ENCODE measurements around the gene LAMB4.
A peak's percentile ranks its signal among the peaks of the same experiment; 100 is the strongest.

LAMB4 gene, protein sequence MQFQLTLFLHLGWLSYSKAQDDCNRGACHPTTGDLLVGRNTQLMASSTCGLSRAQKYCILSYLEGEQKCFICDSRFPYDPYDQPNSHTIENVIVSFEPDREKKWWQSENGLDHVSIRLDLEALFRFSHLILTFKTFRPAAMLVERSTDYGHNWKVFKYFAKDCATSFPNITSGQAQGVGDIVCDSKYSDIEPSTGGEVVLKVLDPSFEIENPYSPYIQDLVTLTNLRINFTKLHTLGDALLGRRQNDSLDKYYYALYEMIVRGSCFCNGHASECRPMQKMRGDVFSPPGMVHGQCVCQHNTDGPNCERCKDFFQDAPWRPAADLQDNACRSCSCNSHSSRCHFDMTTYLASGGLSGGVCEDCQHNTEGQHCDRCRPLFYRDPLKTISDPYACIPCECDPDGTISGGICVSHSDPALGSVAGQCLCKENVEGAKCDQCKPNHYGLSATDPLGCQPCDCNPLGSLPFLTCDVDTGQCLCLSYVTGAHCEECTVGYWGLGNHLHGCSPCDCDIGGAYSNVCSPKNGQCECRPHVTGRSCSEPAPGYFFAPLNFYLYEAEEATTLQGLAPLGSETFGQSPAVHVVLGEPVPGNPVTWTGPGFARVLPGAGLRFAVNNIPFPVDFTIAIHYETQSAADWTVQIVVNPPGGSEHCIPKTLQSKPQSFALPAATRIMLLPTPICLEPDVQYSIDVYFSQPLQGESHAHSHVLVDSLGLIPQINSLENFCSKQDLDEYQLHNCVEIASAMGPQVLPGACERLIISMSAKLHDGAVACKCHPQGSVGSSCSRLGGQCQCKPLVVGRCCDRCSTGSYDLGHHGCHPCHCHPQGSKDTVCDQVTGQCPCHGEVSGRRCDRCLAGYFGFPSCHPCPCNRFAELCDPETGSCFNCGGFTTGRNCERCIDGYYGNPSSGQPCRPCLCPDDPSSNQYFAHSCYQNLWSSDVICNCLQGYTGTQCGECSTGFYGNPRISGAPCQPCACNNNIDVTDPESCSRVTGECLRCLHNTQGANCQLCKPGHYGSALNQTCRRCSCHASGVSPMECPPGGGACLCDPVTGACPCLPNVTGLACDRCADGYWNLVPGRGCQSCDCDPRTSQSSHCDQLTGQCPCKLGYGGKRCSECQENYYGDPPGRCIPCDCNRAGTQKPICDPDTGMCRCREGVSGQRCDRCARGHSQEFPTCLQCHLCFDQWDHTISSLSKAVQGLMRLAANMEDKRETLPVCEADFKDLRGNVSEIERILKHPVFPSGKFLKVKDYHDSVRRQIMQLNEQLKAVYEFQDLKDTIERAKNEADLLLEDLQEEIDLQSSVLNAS (N-terminal part only)

DNA sequence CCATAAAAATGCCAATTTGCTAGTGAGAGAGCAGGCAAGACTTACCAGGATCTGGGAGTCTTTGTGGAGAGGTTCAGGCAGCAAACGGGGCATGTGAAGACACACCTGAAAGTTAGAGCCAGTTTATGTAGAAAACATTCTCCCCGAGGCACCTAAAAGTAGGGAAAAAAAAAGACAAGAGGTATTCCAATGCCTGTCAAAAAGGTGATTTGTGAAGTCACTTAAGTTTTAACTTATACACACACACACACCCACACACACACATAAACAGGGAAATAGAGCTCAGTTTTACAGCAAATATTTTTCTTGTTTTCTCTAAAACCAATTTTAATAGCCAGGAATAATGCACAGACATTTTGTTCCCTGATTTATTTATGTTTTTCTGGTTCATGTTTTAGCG is at the start of gene LAMB4:
Gene LAMB4 (minus strand): TSS at position 101 of the 400 bp plus-strand sequence. CDS start 7,197 bp downstream, outside the sequence.
- no peak for DNase-seq

DNA sequence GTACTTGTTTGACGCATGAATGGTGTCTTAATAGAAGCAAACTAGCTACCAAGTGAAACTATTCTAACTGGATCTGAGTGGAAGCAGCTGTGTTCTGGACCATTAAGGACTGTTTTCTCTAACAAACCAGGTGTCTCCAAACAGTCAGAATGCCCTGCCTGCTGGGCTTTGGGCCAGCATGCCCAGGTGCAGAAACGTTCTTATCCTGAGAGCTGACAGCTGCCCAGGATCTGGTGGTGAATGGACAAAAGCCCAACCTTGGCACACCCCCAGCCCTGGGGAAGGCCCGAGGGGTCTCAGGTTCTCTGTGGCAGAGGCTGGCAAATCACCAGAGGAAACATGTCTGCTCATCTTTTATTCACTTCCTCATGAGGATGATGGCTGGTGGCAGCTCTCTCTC is 48.2 kb upstream of the LAMB4 start:
- no peak for DNase-seq

DNA sequence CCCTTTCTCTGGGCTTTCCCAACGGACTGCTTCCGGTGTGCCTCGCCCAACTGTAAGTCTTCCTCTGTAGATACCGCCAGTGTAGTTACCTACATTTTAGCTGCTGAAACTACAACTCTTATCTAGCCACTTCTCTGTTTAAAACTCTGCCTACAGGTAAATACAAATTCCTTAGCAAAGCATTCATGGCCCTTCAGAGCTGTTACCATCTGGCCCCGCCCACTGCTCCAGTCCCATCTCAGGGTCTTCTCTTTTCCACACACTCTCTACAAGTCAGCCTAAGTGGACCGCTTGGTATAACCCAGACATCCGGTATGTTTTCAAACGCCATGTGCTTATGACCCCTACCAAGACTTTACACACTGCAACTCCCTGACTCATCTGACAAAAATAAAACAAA is 41.0 kb upstream of the LAMB4 start:
- DNase-seq = no peak

DNA sequence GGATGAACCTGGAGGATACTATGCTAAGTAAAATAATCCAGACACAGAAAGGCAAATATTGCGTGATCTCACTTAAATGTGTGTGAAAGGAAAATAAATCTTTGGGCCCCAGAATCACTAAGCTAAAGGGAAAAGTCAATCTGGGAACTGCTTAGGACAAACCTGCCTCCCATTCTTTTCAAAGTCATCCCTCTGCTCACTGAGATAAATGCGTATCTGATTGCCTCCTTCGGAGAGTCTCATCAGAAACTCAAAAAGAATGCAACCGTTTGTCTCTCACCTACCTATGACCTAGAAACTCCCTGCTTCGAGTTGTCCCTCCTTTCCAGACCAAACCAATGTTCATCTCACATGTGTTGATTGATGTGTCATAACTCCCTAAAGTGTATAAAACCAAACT is 40.1 kb upstream of the LAMB4 start:
- DNase-seq = no peak

DNA sequence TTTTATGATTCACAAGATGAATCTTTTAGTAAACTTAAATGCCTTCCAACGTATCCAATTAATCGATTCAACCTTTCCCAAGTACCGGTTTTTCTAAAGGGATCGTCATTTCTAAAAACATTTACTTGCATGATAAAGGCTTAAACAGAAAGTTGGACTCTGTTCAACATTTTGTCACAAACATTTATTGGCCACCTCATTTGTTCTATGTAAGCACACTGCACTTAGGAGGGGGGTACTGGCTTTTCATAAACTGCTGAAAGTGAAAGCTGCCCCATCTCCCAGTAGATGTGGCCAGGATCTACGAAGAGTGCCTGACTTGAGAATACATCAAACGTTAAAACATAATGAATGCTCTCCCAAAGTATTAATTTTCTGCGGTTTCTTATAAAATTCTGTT is 37.3 kb upstream of the LAMB4 start:
- DNase-seq = no peak

DNA sequence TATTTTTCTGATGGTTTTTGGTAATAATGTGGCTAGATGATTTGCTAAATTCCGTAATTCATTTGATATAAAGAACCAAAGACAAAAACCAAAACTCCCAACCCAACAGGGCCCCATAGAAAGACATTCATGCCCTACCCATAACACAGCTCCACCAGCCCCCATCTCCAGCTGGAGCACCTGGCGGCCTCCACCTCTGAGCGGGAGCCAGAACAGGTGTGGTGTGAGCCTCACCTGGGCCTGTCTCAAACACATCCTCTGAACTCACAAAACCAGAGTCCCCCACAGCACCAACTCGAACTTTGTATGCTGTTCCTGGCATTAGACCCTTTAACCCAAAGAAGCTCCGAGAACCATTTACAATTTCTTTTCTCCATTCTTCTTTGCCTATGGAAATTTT is 36.5 kb upstream of the LAMB4 start:
- no peak for DNase-seq

DNA sequence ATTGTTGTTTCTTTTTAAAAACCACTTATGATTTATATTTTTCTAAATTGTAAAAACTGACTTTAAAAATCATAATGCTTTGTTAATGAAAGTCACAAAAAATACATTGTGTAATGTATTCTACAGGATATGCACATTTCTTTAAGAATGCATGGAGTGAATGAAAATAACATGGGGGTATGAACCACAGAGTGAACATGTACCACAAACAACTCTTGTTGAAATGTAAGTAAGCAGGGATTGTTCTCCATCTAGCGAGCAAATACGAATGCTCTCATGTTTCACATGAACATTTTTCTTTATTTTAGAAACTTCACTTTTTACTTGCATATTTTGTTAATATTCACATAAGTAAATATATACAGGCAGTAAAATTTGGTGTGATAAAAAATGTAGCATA is 35.6 kb upstream of the LAMB4 start:
- no peak for DNase-seq

DNA sequence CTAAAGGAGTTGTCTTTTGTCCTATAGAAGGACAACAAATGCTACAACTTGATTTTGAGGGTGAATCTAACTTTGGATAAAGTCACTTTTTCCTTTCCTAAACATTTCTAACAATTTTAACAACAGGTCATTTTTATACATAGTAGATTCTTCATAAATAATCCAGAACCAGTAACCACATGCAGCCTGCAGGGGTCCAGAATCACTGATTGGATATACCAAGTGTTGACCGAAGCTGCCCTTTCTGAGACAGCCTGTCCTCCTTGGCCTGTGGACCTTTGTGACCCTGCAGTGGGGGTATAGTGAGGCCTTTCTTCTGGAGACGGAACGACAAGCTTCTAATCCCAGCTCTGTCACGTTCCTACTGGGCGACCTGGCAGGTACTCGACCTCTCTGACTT is 34.8 kb upstream of the LAMB4 start:
- no peak for DNase-seq

DNA sequence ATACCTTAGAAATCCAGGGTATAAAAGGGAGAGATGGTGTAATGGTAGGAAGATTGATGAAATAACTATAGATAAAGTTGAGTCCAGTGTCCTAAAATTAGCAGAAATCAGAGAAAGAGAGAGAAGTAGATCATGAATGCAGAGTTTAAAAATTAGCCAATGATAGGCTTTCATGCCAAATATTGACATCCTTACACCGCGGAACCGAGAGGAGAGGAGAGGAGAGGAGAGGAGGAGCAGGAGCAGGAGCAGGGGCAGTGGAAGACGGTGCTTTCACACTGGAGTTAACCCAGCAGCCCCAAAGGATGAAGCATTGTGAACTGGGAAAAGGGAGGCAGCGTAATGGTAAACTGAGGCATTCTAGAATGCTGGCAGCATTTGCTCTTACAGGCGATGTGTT is 34.2 kb upstream of the LAMB4 start:
- DNase-seq = no peak

DNA sequence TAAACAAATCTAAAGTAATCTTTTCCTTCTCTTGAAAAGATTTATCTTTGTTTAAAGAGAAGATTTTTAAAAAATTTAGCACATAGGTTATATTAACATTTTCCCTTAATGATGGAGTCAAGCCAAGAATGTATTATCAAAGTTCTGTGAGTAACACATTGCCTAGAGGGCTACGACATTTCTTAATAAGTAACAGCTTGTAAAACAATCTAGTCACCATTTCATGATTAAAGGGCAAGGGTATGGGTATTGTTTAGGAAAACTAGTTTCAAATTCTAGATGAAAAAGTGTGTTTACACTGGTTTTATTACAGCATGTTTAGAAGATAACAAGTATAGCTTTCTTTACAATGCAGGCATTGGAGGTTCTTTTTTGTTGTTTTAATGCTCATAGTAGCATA is 28.6 kb upstream of the LAMB4 start:
- no peak for DNase-seq

DNA sequence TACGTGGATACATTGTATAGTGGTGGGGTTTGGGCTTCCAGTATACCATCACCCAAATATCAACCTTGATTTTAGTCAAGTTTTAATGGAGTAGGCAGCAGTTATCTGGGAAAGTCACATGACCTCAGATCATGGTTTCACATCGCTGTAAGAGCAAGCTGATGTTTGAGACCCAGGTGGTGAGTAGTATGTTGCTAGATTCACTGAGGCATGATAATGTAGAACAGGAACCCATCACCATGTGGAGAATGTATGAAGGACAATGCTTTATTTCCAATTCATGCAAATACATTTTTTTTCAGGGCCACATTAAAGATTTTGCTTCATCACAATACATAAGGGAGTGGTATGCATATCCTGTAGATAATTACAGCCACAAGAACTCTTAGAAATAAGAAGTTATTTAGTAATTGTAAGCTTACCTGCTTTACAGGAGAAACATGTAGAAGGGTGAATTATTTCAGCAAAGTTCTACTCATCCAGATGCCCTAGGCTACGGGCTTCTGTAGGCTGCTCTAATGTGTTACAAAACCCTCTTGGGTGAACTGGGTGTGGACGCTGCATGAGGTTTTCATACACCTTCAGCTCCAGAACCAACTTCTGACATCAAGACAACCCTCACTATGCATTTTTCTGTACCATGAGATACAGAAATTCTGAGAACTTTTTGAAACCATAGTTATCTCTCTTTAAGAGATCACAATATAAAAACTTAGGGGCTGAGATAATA is 27.6 kb upstream of the LAMB4 start:
- DNase-seq = no peak

DNA sequence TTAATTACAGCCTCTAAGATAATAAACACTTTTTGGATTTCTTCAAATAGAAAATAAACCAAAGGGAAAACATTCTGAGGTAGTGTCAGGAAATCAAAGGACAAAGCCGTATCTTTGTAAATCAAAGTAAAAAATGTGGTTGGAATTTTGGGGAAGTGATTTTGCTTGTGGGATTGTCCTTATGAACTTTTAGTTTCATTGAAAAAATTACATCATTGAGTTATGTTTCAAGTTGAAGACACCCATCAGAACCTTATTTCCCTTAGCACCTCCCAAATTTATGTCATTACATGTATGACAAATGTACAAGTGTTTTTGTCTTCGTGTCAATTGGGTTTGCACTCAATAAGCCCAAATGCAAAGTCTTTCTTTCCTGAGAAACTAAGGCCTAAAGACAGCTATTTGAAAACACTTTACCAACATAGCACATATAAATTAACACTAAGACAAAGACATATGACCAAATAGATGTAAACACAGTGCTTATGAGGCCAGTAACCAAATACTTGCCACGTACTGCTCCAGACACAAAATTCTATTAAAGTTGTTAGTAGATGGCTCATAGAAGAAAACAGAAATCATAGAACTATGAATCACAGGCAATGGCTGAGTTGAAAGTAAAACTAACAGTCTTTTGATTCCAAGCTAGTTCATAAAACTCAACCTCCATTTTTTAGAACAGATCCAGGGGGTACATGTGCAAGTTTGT is 26.9 kb upstream of the LAMB4 start:
- DNase-seq = no peak

DNA sequence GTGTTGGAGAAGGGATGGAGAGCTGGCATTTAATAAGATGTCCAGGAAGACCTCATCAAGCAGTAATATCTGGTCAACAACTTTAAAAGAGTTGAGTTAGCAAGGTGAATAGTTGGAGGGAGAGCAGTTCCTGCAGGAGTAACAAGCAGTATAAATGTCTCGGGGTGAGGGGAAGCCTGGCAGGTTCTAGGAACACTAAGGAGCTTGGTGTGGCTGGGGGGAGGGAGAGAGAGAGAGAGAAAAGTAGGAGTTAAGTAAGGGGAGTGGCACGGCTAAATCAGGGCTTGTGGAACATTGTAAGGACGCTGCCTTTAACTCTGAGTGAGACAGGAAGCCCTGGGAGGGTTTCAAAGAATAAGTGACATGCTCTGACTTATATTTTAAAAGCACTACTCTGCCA is 22.0 kb upstream of the LAMB4 start:
- no peak for DNase-seq

DNA sequence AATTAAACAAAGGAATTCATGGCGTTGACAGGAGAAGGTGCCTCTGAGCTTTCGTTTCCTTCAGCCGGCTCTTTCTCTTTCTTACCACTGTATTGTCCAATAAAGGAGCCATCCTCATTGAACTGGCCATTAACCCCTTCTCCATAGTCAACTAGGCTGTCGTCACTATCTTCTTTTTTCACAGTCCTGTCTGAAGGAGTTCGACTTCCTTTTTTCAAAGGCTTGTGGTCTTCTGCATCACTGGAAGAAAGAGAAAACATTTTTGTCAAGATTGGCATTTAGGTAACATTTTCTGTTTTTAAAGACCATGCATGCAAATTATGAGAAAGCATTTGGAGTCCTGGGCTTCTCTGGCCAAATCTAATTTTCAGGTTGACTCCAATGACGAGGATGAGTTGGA is 19.7 kb upstream of the LAMB4 start:
- no peak for DNase-seq

DNA sequence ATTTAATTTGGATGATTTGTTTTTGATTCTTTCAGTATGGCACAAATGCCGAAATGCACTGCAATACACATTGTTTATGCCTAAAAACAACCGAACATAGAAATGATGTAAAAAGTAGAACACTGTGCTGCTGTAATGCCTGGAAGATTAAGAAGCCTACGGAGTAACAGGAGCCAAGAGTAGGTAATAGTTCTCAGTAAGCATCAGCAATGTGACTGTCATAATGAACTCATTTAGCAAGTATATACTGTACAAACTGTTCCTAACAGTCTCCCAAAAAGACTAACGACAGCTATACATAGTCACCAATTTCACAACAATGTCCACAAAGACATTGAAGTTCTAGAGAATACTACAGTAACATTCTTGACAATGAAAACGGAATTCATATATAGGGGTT is 19.0 kb upstream of the LAMB4 start:
- no peak for DNase-seq

DNA sequence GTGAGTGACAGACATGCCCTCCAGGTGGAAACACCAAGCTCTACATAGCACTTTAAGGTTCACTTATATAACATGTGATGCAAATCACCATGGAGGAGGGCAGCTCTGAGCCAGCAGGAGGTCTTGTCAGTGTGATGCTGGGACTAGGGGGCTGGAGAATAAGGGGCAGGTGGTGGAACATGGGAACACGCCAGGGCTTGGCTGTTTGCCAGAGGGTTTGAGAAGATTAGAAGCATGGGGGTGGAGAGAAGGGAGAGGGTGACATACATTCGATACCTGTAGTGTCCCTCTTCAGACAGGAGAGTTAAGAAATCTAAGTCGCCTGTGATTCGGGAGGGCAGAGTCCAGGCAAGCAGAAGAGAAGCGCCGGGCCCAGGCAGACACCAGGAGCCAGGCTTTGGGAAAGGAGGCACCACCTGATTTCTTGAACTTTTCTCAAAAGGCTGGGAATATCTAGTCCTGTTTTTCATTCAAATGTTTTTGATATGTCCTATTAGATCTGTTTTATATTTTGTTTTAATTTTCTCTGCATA is 16.9 kb upstream of the LAMB4 start:
- no peak for DNase-seq

DNA sequence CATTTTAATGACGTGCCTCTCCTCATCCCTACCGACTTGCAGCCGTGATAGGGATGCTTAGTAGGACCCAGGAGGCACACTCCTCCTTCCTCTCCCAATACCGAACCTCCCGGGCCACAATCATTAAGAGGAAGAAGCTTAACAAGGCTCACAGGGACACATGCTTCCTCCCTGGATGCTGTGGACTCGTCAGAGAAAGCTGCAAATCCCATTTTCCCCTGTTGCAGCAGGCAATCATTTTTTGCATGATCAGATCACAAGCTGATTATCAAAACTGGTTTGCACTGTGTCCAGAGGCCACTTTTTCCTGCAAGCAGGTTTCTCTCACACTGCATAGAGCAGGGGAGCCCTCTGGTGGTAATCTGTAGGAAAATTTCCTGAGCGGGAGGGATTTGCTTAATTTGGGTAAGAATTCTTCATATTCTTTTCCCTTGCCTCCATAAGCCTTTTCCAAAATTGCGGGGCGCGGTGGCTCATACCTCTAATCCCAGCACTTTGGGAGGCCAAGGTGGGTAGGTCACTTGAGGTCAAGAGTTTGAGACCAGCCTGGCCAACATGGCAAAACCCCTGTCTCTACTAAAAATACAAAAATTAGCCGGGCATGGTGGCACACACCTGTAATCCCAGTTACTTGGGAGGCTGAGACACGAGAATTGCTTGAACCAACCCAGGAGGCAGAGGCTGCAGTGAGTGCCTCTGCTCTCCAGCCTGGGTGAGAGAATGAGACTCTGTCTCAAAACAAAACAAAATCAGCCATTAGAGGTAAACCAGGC is 16.1 kb upstream of the LAMB4 start:
- peak; percentile 35 to 42 for DNase-seq

DNA sequence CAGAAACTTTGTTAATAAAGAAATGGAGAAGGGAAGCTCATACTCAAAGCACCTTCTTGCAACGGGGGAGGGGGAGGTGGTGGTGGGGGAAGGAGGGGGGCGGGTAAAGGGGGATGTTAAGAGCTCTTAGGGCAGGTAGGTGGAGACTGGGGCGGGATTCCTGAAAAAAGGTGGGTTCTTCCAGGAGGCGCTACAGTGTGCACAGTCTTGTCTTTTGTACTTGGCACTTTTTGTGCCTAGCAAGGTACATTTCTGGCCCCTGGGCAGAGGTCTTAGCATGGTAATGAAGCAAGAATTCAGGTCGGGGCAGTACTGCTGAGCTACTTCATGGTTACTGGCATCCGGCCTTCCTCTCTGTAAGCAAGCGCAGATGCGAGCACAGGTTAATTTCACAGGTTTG is 15.2 kb upstream of the LAMB4 start:
- no peak for DNase-seq

DNA sequence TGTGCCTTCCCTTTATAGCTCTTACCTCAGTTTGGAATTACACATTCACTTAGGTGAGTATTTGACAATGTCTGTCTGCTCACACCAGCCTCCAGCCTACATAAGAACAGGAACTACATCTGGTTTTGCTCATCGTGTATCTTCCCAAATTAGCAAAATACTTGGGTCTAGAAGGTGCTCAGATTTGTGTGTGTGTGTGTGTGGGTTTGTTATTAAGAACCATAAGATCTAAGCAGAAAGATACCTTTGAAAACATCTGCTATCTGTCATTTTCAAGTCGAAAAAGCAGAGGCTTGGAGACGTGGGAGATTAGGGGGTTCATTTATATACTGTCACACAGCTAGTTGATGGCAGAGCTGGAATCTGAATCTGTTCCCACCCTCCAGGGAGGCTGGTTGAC is 14.8 kb upstream of the LAMB4 start:
- DNase-seq = no peak

DNA sequence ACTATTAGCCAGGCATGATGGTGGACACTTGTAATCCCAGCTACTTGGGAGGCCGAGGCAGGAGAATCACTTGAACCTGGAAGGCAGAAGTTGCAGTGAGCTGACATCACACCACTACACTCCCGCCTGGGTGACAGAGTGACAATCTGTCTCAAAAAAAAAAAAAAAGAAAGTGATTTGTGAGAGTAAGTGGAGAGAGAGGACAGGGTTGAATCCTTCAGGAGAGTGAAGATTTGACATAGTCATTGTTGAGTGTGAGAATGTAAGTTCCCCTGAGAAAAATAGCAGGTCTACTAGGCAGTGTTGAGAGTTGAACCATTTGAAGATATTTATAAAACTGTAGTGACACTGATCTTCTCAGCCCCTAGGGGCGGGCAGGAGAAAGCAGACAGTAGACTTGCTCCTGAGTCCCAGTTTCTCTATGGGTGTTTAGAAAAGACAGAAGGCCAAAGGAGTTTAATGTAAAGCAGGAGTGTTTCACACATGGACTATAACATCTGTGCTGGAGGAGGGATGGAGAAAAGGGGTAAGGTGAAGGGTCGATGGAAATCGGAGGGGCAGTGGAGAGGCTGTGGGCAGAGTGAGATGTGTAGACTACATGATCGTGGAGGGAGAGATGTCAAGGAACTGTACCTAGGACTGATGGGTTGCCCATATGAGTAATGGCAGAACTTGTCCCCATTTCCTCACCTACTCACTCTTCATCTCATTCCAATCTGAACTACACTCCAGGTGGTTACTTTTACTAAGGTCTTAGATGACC is 13.7 kb upstream of the LAMB4 start:
- DNase-seq = no peak

All from stimulated activated CD4-positive, alpha-beta T cell treated with anti-CD3 and anti-CD28 coated beads, Interleukin-2, amount 100 ng/mL, for 24 hours (primary cell).